Measurements from ENCODE around the gene ZNF205.

DNA sequence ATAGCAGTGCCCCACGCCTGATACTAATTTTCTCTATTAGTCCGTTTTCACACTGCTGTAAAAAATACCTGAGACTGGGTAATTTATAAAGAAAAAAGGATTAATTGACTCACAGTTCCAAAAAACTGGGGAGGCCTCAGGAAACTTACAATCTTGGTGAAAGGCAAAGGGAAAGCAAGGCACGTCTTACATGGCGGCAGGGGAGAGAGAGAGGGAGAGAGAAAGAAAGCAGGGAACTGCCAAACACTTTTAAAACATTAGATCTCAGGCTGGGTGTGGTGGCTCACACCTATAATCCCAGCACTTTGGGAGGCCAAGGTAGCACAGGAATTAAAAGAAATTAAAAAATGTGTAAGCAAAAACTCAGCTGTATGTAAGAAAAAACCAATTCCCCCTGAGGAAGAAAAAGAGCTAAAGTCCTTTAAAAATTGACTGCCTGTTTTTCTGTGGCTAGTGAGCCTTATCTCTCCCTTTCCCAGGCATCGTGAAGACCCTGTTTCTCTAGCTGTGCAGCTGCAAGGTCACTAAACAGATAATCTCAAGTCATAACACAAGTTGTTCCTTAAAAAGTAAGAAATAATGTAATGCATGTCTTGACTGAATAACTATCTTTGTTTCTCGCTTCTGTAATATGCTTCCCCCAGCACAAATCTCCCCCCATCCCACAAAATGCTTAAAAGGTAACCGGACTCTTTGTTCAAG, 27.3 kb upstream of the ZNF205 start:
- TF ChIP-seq, protein P1, sequence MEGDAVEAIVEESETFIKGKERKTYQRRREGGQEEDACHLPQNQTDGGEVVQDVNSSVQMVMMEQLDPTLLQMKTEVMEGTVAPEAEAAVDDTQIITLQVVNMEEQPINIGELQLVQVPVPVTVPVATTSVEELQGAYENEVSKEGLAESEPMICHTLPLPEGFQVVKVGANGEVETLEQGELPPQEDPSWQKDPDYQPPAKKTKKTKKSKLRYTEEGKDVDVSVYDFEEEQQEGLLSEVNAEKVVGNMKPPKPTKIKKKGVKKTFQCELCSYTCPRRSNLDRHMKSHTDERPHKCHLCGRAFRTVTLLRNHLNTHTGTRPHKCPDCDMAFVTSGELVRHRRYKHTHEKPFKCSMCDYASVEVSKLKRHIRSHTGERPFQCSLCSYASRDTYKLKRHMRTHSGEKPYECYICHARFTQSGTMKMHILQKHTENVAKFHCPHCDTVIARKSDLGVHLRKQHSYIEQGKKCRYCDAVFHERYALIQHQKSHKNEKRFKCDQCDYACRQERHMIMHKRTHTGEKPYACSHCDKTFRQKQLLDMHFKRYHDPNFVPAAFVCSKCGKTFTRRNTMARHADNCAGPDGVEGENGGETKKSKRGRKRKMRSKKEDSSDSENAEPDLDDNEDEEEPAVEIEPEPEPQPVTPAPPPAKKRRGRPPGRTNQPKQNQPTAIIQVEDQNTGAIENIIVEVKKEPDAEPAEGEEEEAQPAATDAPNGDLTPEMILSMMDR (IDR thresholded peaks at IDR 0.05; ENCODE audit: control extremely low read depth in 1 of 3, insufficient read depth in 1 of 3, low read depth in 1 of 3, low read length in 3 of 3), result no peak
- no peak for TF ChIP-seq RBBP5 (IDR thresholded peaks at IDR 0.05; ENCODE audit: borderline replicate concordance, low read depth, low read length)
- TF ChIP-seq TCF12 (IDR thresholded peaks at IDR 0.05; ENCODE audit: low read depth, low read length), result no peak
- no peak for TF ChIP-seq CHD2 (IDR thresholded peaks at IDR 0.05; ENCODE audit: low read length)
- TF ChIP-seq POLR2A (IDR thresholded peaks at IDR 0.05; ENCODE audit: control extremely low read depth in 1 of 2, low read depth in 2 of 2, low read length in 2 of 2), result no peak
- no peak for TF ChIP-seq RFX5 (IDR thresholded peaks at IDR 0.05; ENCODE audit: borderline replicate concordance, low read depth, low read length)
- TF ChIP-seq GTF2F1 (IDR thresholded peaks at IDR 0.05; ENCODE audit: borderline replicate concordance, low read depth, low read length), result no peak
- no peak for TF ChIP-seq BRCA1 (IDR thresholded peaks at IDR 0.05; ENCODE audit: low read depth, low read length)
- no peak for TF ChIP-seq KDM5A (IDR thresholded peaks at IDR 0.05; ENCODE audit: low read length)

Measured in H1 (cell line).